Right atrium auricular region (tissue), 2 donors: ENCODE data around the gene ABCE1. TPM values are rescaled to one million over a fixed set of nuclear protein-coding genes. Genes with fewer than 3 reads are reported as not detected.
A peak's percentile ranks its signal among the peaks of the same experiment; 100 is the strongest.
"Not testable (repeated sequence)": the region's sequence is repeated elsewhere in the genome, so short reads cannot be mapped to it uniquely, and the experiment has no call there.

Source experiments
- DNase-seq: peaks from one replicate; pipeline ENCODE4 v3.0.0-alpha.2; 2019; ENCODE audit warnings: low spot score
- H3K27ac ChIP-seq, 2 donors: fragments of 200-600 bp; sonication (generic); 1 replicate in 1 of 2; 2 replicates in 1 of 2; pipeline ENCODE4 v1.5.1; 2016 to 2019
- H3K27me3 ChIP-seq, 2 donors: fragments of 200-600 bp; sonication (generic); one replicate each; pipeline versions ENCODE4 v1.5.1 to v1.6.0; 2017 to 2019
- H3K36me3 ChIP-seq: fragments of 200-600 bp; sonication (generic); one replicate; pipeline ENCODE4 v1.5.1; 2016
- H3K4me1 ChIP-seq, 2 donors: fragments of 200-600 bp; sonication (generic); one replicate each; pipeline versions ENCODE4 v1.5.1 to v1.6.0; 2017 to 2019
- H3K4me3 ChIP-seq, 2 donors: fragments of 200-600 bp; sonication (generic); 1 replicate in 1 of 2; 2 replicates in 1 of 2; pipeline ENCODE4 v1.5.1; 2017 to 2019; ENCODE audit warnings: mild to moderate bottlenecking in 1 of 2, moderate library complexity in 1 of 2
- H3K9me3 ChIP-seq, 2 donors: fragments of 200-600 bp; sonication (generic); one replicate each; pipeline ENCODE4 v1.5.1; 2019
- CTCF ChIP-seq, 2 donors: fragments of 200-600 bp; sonication (generic); IDR thresholded peaks; one replicate each; pipeline ENCODE4 v1.5.1; 2019; ENCODE audit warnings: antibody characterized with exemption in 2 of 2
- total RNA-seq, 2 donors: library from RNA; depleted of rRNA; stranded (reverse); fragments of >200 nt; gene quantifications; one replicate each; pipeline ENCODE4 v1.1.0, GENCODE V29; 2016

The ABCE1 gene
- total RNA-seq, 2 donors from 2014 or later: 36.2 to 43.9 TPM

GRCh38 chr4:145131848-145132247 lies 33.7 kb downstream of the ABCE1 start:
- H3K9me3 ChIP-seq: no peaks in the 10 kb centered on the region
- no peaks in the 10 kb centered on the region for H3K27me3 ChIP-seq
- peaks cover 17% of the 10 kb centered on the region for H3K36me3 ChIP-seq
- H3K4me3 ChIP-seq: no peak overlapping the region
- no peaks in the 10 kb centered on the region for H3K4me1 ChIP-seq
- no peak for TF ChIP-seq CTCF (IDR thresholded peaks at IDR 0.05)
- H3K27ac ChIP-seq: no peak overlapping the region
- DNase-seq: no peak

DNA sequence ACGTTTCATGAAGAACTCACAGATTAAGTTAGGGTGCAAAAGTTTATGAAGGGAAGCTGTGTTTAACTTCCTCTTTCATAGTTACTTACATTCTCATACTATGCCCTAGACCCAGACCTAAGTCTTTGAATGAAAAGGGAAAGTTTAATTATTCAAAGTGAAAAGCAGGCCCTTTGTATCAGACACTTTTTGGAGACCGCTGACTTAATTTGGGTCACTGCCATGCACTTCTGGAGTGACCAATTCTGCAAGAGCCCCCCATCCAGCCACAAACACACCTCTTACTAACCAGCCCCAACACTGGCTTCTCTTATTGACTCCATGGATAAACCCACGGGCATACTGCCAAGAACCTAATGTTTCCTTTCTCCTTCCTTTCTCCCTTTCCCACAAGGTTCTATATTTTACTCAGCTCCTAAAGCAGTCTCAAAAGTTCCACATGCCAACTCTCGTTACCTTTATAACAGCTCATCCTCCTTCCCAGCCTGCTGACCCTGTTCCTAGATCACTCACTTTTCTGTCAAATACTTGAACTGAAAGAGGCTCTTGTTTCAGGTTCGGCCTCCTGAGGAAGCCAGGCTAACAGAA lies 34.5 kb downstream of the ABCE1 start:
- Histone ChIP-seq H3K27me3 (no peaks in the 10 kb centered on the region), H3K4me1 (no peaks in the 10 kb centered on the region), H3K27ac (no peak overlapping the region), H3K4me3 (no peak overlapping the region), H3K36me3 (peaks cover 14% of the 10 kb centered on the region), H3K9me3 (no peaks in the 10 kb centered on the region)
- no peak for TF ChIP-seq CTCF (IDR thresholded peaks at IDR 0.05)
- no peak for DNase-seq

- H3K4me1 ChIP-seq, H3K9me3 ChIP-seq, H3K27me3 ChIP-seq, H3K27ac ChIP-seq, H3K4me3 ChIP-seq, DNase-seq: not testable (repeated sequence)
- peaks cover 40% of the 10 kb centered on the region for H3K36me3 ChIP-seq
Measured at GRCh38 chr4:145136219-145136618, 38.1 kb downstream of the ABCE1 start.

- Histone ChIP-seq H3K27me3 (no peaks in the 10 kb centered on the region), H3K9me3 (no peaks in the 10 kb centered on the region), H3K4me3 (no peak overlapping the region), H3K27ac (no peak overlapping the region), H3K4me1 (no peaks in the 10 kb centered on the region), H3K36me3 (peaks cover 57% of the 10 kb centered on the region)
- TF ChIP-seq CTCF (IDR thresholded peaks at IDR 0.05): no peak
- DNase-seq: no peak
Measured at GRCh38 chr4:145148980-145149379, 50.9 kb downstream of the ABCE1 start.

GRCh38 chr4:145153181-145153903 lies 55.2 kb downstream of the ABCE1 start:
- no peak for DNase-seq
- no peak overlapping the region for H3K4me3 ChIP-seq
- H3K4me1 ChIP-seq: no peaks in the 10 kb centered on the region
- H3K27ac ChIP-seq: peak overlapping the region; percentile 24 to 50
- H3K36me3 ChIP-seq: peaks cover 32% of the 10 kb centered on the region
- H3K27me3 ChIP-seq: no peaks in the 10 kb centered on the region
- no peaks in the 10 kb centered on the region for H3K9me3 ChIP-seq
- no peak for TF ChIP-seq CTCF (IDR thresholded peaks at IDR 0.05)

GRCh38 chr4:145153904-145154298 lies 55.8 kb downstream of the ABCE1 start:
- no peak for TF ChIP-seq CTCF (IDR thresholded peaks at IDR 0.05)
- no peaks in the 10 kb centered on the region for H3K27me3 ChIP-seq
- H3K27ac ChIP-seq: peak overlapping the region; percentile 24 to 50
- H3K36me3 ChIP-seq: peaks cover 26% of the 10 kb centered on the region
- no peak for DNase-seq
- H3K9me3 ChIP-seq: no peaks in the 10 kb centered on the region
- H3K4me3 ChIP-seq: no peak overlapping the region
- no peaks in the 10 kb centered on the region for H3K4me1 ChIP-seq
